ENCODE results near the gene SLC6A8. TPM values are rescaled to one million over a fixed set of nuclear protein-coding genes. Genes with fewer than 3 reads are reported as not detected.
"Not testable (repeated sequence)": the region's sequence is repeated elsewhere in the genome, so short reads cannot be mapped to it uniquely, and the experiment has no call there.

The SLC6A8 gene
- total RNA-seq, 4 donors from 2014 or later, result 26.1 to 74.1 (median 45.2) TPM

DNA sequence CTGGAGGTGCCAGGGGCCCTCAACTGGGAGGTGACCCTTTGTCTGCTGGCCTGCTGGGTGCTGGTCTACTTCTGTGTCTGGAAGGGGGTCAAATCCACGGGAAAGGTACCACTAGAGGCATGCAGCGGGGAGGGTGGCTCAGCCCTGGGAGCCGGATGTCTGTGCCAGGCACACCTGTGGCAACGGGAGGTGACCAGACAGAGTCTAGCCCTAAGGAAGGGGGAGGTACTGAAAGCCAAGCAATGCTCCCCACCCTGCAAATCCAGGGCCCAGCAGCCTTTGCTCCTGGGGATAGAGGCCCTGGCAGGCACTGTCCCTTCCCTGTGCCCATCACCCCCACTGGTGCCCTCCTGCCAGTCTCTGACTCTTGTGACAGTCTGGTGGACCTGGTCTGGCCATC, 4.3 kb downstream of the SLC6A8 start:
- peaks cover 6% of the 10 kb centered on the region for H3K36me3 ChIP-seq
- H3K4me1 ChIP-seq, result peaks cover 18% of the 10 kb centered on the region
- H3K4me3 ChIP-seq, result no peak overlapping the region
- no peak overlapping the region for H3K27ac ChIP-seq
- H3K9me3 ChIP-seq, result no peaks in the 10 kb centered on the region
- TF ChIP-seq POLR2AphosphoS5 (IDR thresholded peaks at IDR 0.05), result no peak
- no peak for TF ChIP-seq EP300 (IDR thresholded peaks at IDR 0.05)
- TF ChIP-seq CTCF (IDR thresholded peaks at IDR 0.05), result no peak
- no peak for TF ChIP-seq POLR2A (IDR thresholded peaks at IDR 0.05)
- no peak for DNase-seq (ENCODE audit: low spot score in 2 of 2)
- WGBS, result no CpG with 5 or more reads among the region's 4 CpGs
- H3K27me3 ChIP-seq, result no peaks in the 10 kb centered on the region

- Histone ChIP-seq H3K27me3 (no peaks in the 10 kb centered on the region), H3K4me3 (no peak overlapping the region), H3K9me3 (no peaks in the 10 kb centered on the region), H3K27ac (no peak overlapping the region), H3K4me1 (peaks cover 13% of the 10 kb centered on the region), H3K36me3 (peaks cover 6% of the 10 kb centered on the region)
- no peak for TF ChIP-seq POLR2AphosphoS5 (IDR thresholded peaks at IDR 0.05)
- no peak for TF ChIP-seq EP300 (IDR thresholded peaks at IDR 0.05)
- no peak for TF ChIP-seq CTCF (IDR thresholded peaks at IDR 0.05)
- TF ChIP-seq POLR2A (IDR thresholded peaks at IDR 0.05), result no peak
- DNase-seq (ENCODE audit: low spot score in 2 of 2), result no peak
- WGBS, result 60% methylated on average over 4 of the region's 24 CpGs
These were observed 5.0 kb downstream of the SLC6A8 start for GRCh38 chrX:153692611-153693156.

DNA sequence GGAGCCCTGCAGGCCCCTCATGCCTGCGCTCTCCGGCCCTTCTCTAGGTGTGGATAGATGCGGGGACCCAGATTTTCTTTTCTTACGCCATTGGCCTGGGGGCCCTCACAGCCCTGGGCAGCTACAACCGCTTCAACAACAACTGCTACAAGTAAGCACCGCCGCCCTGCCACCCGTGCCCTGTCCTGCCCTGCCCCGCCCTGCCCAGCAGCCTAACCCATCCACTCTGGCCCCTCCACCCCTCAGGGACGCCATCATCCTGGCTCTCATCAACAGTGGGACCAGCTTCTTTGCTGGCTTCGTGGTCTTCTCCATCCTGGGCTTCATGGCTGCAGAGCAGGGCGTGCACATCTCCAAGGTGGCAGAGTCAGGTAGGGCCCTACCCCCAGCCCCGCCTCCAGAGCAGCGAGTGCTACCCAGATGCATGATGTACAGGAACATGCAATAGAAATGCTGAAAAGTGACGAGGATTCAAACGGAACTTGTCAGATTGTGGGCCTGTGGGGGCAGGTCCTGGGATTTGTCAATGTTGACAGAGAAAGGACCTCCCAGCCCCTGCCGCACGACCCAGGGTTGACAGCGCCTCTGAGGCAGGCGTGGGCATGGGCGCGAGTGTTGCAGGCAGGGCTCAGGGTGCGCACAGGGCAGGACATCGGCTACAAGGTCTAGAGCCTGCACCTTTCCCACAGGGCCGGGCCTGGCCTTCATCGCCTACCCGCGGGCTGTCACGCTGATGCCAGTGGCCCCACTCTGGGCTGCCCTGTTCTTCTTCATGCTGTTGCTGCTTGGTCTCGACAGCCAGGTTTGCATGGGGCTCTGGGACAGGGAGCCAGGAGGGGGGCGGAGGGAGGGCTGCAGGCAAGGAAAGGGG, 5.7 kb downstream of the SLC6A8 start:
- H3K27ac ChIP-seq, result no peak overlapping the region
- H3K4me1 ChIP-seq, result peaks cover 13% of the 10 kb centered on the region
- H3K27me3 ChIP-seq, result no peaks in the 10 kb centered on the region
- H3K9me3 ChIP-seq, result no peaks in the 10 kb centered on the region
- DNase-seq (ENCODE audit: low spot score in 2 of 2), result no peak
- TF ChIP-seq POLR2A (IDR thresholded peaks at IDR 0.05) (no peak), EP300 (IDR thresholded peaks at IDR 0.05) (no peak), POLR2AphosphoS5 (IDR thresholded peaks at IDR 0.05) (no peak), CTCF (IDR thresholded peaks at IDR 0.05) (no peak)
- no peak overlapping the region for H3K4me3 ChIP-seq
- 71% methylated on average over 20 of the region's 31 CpGs for WGBS
- peaks cover 6% of the 10 kb centered on the region for H3K36me3 ChIP-seq

- WGBS, result 100% methylated on average over 1 of the region's 16 CpGs
- DNase-seq (ENCODE audit: low spot score in 2 of 2); H3K36me3 ChIP-seq; H3K27ac ChIP-seq; H3K9me3 ChIP-seq; H3K27me3 ChIP-seq; H3K4me3 ChIP-seq: not testable (repeated sequence)
- peaks cover 13% of the 10 kb centered on the region for H3K4me1 ChIP-seq
These were observed 6.5 kb downstream of the SLC6A8 start for GRCh38 chrX:153694256-153694655.

GRCh38 chrX:153694687-153695270, 7.1 kb downstream of the SLC6A8 start:
- no CpG with 5 or more reads among the region's 23 CpGs for WGBS
- no peak overlapping the region for H3K4me3 ChIP-seq
- TF ChIP-seq CTCF (IDR thresholded peaks at IDR 0.05), result no peak
- TF ChIP-seq EP300 (IDR thresholded peaks at IDR 0.05), result no peak
- TF ChIP-seq POLR2AphosphoS5 (IDR thresholded peaks at IDR 0.05), result no peak
- TF ChIP-seq POLR2A (IDR thresholded peaks at IDR 0.05), result no peak
- H3K9me3 ChIP-seq, result no peaks in the 10 kb centered on the region
- peaks cover 11% of the 10 kb centered on the region for H3K4me1 ChIP-seq
- DNase-seq (ENCODE audit: low spot score in 2 of 2), result no peak
- peaks cover 6% of the 10 kb centered on the region for H3K36me3 ChIP-seq
- H3K27me3 ChIP-seq, result no peaks in the 10 kb centered on the region
- H3K27ac ChIP-seq, result no peak overlapping the region
